HFFc6 (cell line): ENCODE data around the gene LRP1B. TPM values are rescaled to one million over a fixed set of nuclear protein-coding genes. Genes with fewer than 3 reads are reported as not detected.

Experiments used
- DNase-seq: peaks from one replicate; pipeline ENCODE4 v3.0.0-alpha.2; 2018
- H3K27ac Mint-ChIP-seq: 2 replicates; pipeline ENCODE4 v1.8.0; 2020; ENCODE audit warnings: mild to moderate bottlenecking, mixed read lengths
- H3K27me3 Mint-ChIP-seq: 2 replicates; pipeline ENCODE4 v1.8.0; 2021; ENCODE audit warnings: mild to moderate bottlenecking, moderate library complexity, mixed read lengths; ENCODE audit not compliant: insufficient read depth
- H3K36me3 Mint-ChIP-seq: 2 replicates; pipeline ENCODE4 v1.8.0; 2021; ENCODE audit warnings: low read depth, mixed read lengths
- H3K4me1 Mint-ChIP-seq: 2 replicates; pipeline ENCODE4 v1.8.0; 2020; ENCODE audit warnings: low read depth, mixed read lengths
- H3K4me3 Mint-ChIP-seq: 2 replicates; pipeline ENCODE4 v1.8.0; 2020; ENCODE audit warnings: mild to moderate bottlenecking, moderate library complexity, mixed read lengths
- H3K9me3 Mint-ChIP-seq: 2 replicates; pipeline ENCODE4 v1.8.0; 2020; ENCODE audit warnings: mild to moderate bottlenecking, mixed read lengths
- total RNA-seq, 6 experiments: library from RNA; stranded (reverse); fragmentation: NEBNext Ultra II Directional; extraction: Animal tissue kit (Norgen Biotek cat#: 25700); gene quantifications; 2 replicates in 1 of 6; 3 replicates in 5 of 6; pipeline ENCODE4 v1.2.3, GENCODE V29; 2021
- TF ChIP-seq, protein P1 (sequence below): fragments of 200-600 bp; sonication (generic); IDR thresholded peaks from 2 replicates; pipeline ENCODE4 v1.5.0; 2021; ENCODE audit warnings: antibody characterized with exemption, mild to moderate bottlenecking

The LRP1B gene
- total RNA-seq, 6 experiments from 2014 or later, result not detected

- TF ChIP-seq, protein P1, sequence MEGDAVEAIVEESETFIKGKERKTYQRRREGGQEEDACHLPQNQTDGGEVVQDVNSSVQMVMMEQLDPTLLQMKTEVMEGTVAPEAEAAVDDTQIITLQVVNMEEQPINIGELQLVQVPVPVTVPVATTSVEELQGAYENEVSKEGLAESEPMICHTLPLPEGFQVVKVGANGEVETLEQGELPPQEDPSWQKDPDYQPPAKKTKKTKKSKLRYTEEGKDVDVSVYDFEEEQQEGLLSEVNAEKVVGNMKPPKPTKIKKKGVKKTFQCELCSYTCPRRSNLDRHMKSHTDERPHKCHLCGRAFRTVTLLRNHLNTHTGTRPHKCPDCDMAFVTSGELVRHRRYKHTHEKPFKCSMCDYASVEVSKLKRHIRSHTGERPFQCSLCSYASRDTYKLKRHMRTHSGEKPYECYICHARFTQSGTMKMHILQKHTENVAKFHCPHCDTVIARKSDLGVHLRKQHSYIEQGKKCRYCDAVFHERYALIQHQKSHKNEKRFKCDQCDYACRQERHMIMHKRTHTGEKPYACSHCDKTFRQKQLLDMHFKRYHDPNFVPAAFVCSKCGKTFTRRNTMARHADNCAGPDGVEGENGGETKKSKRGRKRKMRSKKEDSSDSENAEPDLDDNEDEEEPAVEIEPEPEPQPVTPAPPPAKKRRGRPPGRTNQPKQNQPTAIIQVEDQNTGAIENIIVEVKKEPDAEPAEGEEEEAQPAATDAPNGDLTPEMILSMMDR, result no peak
- Mint-ChIP-seq H3K36me3 (no peaks in the 10 kb centered on the region), H3K27ac (peak overlapping the region; percentile 96), H3K9me3 (no peaks in the 10 kb centered on the region), H3K27me3 (no peaks in the 10 kb centered on the region), H3K4me1 (peaks cover 27% of the 10 kb centered on the region), H3K4me3 (peak overlapping the region; percentile 71)
- DNase-seq, result peak; percentile 83
Observed at GRCh38 chr2:141021109-141021508, 1109.7 kb downstream of the LRP1B start.

DNA sequence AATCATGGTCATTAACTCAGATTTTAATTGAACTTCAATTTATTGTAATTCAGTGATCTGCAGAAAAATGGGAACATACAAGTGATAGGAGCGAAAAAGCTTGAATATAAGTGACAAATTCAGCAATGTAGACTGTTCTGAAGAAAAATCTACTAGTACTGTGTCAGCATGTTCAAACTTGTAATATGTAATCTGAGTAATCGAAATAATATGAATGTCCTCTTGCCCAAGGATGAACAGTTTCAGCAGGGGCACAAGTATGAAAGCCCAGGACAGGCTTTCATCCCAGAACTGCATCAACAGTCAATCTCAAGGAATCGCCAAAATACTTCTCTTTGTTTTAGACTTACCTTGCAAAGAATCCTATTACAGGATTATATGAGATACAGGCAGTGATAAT is 1110.5 kb downstream of the LRP1B start:
- no peaks in the 10 kb centered on the region for H3K27me3 Mint-ChIP-seq
- H3K36me3 Mint-ChIP-seq, result no peaks in the 10 kb centered on the region
- no peaks in the 10 kb centered on the region for H3K9me3 Mint-ChIP-seq
- no peak overlapping the region for H3K4me3 Mint-ChIP-seq
- TF ChIP-seq, protein P1, result no peak
- no peak for DNase-seq
- H3K4me1 Mint-ChIP-seq, result peaks cover 27% of the 10 kb centered on the region
- H3K27ac Mint-ChIP-seq, result peak overlapping the region; percentile 96

DNA sequence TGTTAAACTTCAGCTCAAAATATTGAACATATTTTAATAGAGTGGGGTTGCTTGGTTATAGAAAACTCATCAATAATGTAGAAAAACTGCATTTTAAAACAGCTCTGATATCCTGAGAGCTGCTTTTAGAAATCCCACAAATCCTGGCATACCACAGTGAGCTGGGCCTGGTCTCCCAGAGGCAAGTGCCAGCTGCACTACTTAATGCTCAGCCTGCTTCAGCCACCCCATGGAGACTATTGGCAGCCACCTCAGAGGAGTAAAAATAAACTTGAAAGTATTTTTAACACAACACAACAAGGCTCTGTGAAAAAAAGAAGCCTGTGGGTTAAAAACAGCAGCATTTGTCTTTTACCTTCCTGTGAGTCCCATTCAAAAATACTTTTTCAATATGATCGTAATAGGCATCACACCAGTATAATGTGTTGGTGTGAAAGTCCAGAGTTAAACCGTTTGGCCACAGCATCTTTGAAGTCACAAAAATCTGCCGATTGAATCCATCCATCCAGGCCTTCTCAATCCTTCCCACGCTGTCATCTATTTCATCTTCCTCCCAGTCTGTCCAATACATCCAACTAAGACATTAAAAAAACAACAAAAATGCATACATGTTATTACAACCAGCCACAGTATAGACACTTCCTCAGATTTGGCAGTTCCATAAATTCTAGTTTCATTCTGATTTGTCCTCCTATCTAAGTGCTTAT is 1115.3 kb downstream of the LRP1B start:
- no peak overlapping the region for H3K27ac Mint-ChIP-seq
- TF ChIP-seq, protein P1, result no peak
- peaks cover 6% of the 10 kb centered on the region for H3K4me1 Mint-ChIP-seq
- DNase-seq, result no peak
- H3K4me3 Mint-ChIP-seq, result no peak overlapping the region
- no peaks in the 10 kb centered on the region for H3K9me3 Mint-ChIP-seq
- H3K36me3 Mint-ChIP-seq, result no peaks in the 10 kb centered on the region
- no peaks in the 10 kb centered on the region for H3K27me3 Mint-ChIP-seq

- no peak overlapping the region for H3K27ac Mint-ChIP-seq
- H3K4me1 Mint-ChIP-seq, result no peaks in the 10 kb centered on the region
Observed at GRCh38 chr2:141003967-141004657, 1126.7 kb downstream of the LRP1B start.

DNA sequence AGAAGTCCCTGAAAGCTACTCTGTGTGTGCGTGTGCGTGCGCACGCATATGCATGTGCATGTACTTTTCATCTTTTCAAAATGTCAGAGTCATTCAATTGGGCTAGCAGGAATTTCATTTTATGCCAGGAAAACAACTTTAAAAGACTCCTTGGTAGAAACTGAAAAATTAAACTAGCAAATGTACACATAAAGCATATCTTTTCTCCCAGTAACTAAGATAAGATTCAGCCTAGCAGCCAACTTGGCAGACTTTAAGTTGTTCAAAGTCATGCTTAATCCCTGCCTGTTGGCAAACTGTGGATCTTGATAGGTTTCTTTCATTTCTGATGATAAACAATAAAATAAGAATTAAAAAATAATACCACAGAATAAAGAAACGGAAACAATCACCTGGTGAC is 1129.1 kb downstream of the LRP1B start:
- Mint-ChIP-seq H3K36me3 (no peaks in the 10 kb centered on the region), H3K9me3 (no peaks in the 10 kb centered on the region), H3K27ac (no peak overlapping the region), H3K4me1 (peaks cover 9% of the 10 kb centered on the region; the same call in 1 of the 2 replicates), H3K4me3 (no peak overlapping the region), H3K27me3 (no peaks in the 10 kb centered on the region; the same call in 1 of the 2 replicates)
- DNase-seq, result no peak
- TF ChIP-seq, protein P1, result no peak

More at GRCh38 chr2:141003967-141004657, 1126.7 kb downstream of the LRP1B start:
- H3K4me3 Mint-ChIP-seq, result no peak overlapping the region
- TF ChIP-seq, protein P1, result no peak
- H3K9me3 Mint-ChIP-seq, result no peaks in the 10 kb centered on the region
- no peaks in the 10 kb centered on the region; the same call in 1 of the 2 replicates for H3K27me3 Mint-ChIP-seq
- H3K36me3 Mint-ChIP-seq, result no peaks in the 10 kb centered on the region
- DNase-seq, result no peak
